Nephron (organoid): Measurements from ENCODE around the gene ADARB1.

Source experiments
- H3K27ac Mint-ChIP-seq, 3 experiments: 2 replicates each; pipeline ENCODE4 v1.8.0; 2020; ENCODE audit warnings: mixed read lengths in 3 of 3, mild to moderate bottlenecking in 2 of 3, moderate library complexity in 1 of 3
- H3K27me3 Mint-ChIP-seq: 2 replicates; pipeline ENCODE4 v1.8.0; 2021; ENCODE audit warnings: low read depth, mild to moderate bottlenecking, moderate library complexity, mixed read lengths
- H3K36me3 Mint-ChIP-seq: 2 replicates; pipeline ENCODE4 v1.8.0; 2020; ENCODE audit warnings: low read depth, mixed read lengths
- H3K4me1 Mint-ChIP-seq: 2 replicates; pipeline ENCODE4 v1.8.0; 2020; ENCODE audit warnings: mixed read lengths
- H3K4me3 Mint-ChIP-seq, 3 experiments: 2 replicates each; pipeline ENCODE4 v1.8.0; 2020; ENCODE audit warnings: mild to moderate bottlenecking in 3 of 3, mixed read lengths in 3 of 3, moderate library complexity in 2 of 3
- H3K9me3 Mint-ChIP-seq: 2 replicates; pipeline ENCODE4 v1.8.0; 2020; ENCODE audit warnings: mixed read lengths
- CTCF ChIP-seq, 3 experiments: fragments of 200-600 bp; sonication (generic); IDR thresholded peaks; one replicate each; pipeline ENCODE4 v1.5.0; 2021; ENCODE audit warnings: antibody characterized with exemption in 3 of 3; ENCODE audit not compliant: unreplicated experiment in 3 of 3

Gene ADARB1

DNA sequence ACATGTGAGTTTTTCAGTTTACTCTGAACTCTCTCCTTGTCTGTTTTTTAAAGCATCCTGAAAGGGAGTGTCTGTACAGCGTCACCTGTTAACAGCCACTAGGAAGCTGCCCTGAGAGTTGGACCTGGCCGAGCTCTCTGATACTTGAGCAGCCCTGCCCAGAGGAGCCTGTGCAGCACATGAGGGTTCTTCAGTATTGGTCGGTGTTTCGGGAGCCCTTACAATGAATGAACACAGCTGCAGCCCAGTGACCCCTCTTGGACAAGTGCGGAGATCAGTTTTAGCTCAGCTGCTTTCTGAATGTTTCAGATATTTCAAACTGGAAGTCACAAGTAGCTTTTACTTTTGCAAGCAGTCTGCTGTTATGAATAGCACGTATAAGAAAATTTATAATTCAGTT, 39.2 kb downstream of the ADARB1 start:
- Mint-ChIP-seq H3K27ac (no peak overlapping the region), H3K4me1 (peaks cover 51% of the 10 kb centered on the region), H3K27me3 (no peaks in the 10 kb centered on the region), H3K4me3 (no peak overlapping the region), H3K36me3 (peaks cover 7% of the 10 kb centered on the region), H3K9me3 (peaks cover 3% of the 10 kb centered on the region)
- TF ChIP-seq CTCF (IDR thresholded peaks at IDR 0.05; ENCODE audit: unreplicated experiment in 3 of 3), result no peak

GRCh38 chr21:45114072-45114471, 39.7 kb downstream of the ADARB1 start:
- TF ChIP-seq CTCF (IDR thresholded peaks at IDR 0.05; ENCODE audit: unreplicated experiment in 3 of 3), result no peak
- Mint-ChIP-seq H3K4me1 (peaks cover 55% of the 10 kb centered on the region), H3K27ac (no peak overlapping the region), H3K9me3 (peaks cover 6% of the 10 kb centered on the region), H3K4me3 (no peak overlapping the region), H3K27me3 (no peaks in the 10 kb centered on the region), H3K36me3 (peaks cover 10% of the 10 kb centered on the region)

DNA sequence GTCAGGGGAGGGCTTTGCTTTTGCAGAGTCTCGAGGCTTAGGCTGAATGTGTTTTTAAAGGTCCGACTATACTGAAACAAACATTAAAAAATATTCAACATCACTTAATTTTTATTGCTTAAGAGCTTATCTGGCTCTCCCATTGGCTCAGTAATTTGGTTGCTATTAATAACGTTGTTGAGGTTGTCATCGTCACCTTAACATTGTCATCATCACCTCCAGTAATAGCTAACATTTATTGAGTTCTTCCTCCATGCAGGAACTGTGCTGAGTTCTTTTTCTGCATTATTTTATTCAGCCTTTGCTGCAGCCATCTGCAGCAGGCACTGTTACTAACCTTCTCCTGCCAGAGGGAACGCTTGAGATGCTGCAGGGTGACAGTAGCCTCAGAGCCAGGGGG, 40.1 kb downstream of the ADARB1 start:
- TF ChIP-seq CTCF (IDR thresholded peaks at IDR 0.05; ENCODE audit: unreplicated experiment in 3 of 3), result no peak
- Mint-ChIP-seq H3K27ac (no peak overlapping the region), H3K4me1 (peaks cover 55% of the 10 kb centered on the region), H3K27me3 (no peaks in the 10 kb centered on the region), H3K36me3 (peaks cover 10% of the 10 kb centered on the region), H3K9me3 (peaks cover 6% of the 10 kb centered on the region), H3K4me3 (no peak overlapping the region)

- Mint-ChIP-seq H3K27ac (no peak overlapping the region), H3K4me1 (peaks cover 48% of the 10 kb centered on the region), H3K9me3 (peaks cover 6% of the 10 kb centered on the region), H3K4me3 (no peak overlapping the region), H3K27me3 (no peaks in the 10 kb centered on the region), H3K36me3 (peaks cover 10% of the 10 kb centered on the region)
- TF ChIP-seq CTCF (IDR thresholded peaks at IDR 0.05; ENCODE audit: unreplicated experiment in 3 of 3), result no peak
Measured at GRCh38 chr21:45115141-45115540, 40.8 kb downstream of the ADARB1 start.

DNA sequence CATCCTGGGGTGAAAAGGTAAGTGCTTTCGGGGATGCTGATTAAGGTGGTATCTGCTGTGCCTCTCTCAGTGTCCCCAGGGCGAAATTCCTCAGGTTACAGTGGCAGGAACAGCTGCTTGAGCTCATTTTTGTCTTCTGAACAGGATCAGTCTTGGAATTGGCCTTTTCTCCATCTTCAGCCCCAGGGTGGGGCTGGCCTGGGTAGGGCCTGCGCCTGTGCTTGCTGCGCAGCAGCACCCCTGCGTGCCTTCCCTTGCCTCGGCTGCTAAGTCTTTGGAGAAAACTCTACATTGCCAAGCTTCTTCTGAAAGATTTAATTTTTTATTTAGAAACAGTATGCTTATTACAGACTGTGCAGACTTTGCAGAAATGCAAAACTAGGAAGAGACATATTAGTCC, 41.7 kb downstream of the ADARB1 start:
- Mint-ChIP-seq H3K4me3 (no peak overlapping the region), H3K4me1 (peaks cover 49% of the 10 kb centered on the region), H3K27me3 (no peaks in the 10 kb centered on the region), H3K9me3 (peaks cover 6% of the 10 kb centered on the region), H3K27ac (no peak overlapping the region), H3K36me3 (peaks cover 13% of the 10 kb centered on the region)
- no peak for TF ChIP-seq CTCF (IDR thresholded peaks at IDR 0.05; ENCODE audit: unreplicated experiment in 3 of 3)

GRCh38 chr21:45117314-45117713, 42.9 kb downstream of the ADARB1 start:
- H3K36me3 Mint-ChIP-seq, result peaks cover 13% of the 10 kb centered on the region
- peaks cover 6% of the 10 kb centered on the region for H3K9me3 Mint-ChIP-seq
- peaks cover 54% of the 10 kb centered on the region for H3K4me1 Mint-ChIP-seq
- no peaks in the 10 kb centered on the region for H3K27me3 Mint-ChIP-seq
- H3K4me3 Mint-ChIP-seq, result no peak overlapping the region
- no peak for TF ChIP-seq CTCF (IDR thresholded peaks at IDR 0.05; ENCODE audit: unreplicated experiment in 3 of 3)
- no peak overlapping the region for H3K27ac Mint-ChIP-seq
